GM18508 (cell line): ENCODE data around the gene ANGPTL2.
"Not testable (repeated sequence)": the region's sequence is repeated elsewhere in the genome, so short reads cannot be mapped to it uniquely, and the experiment has no call there.

ENCODE experiments used
- ATAC-seq: cut with Tn5 transposase; IDR thresholded peaks from one replicate; pipeline ENCODE4 v1.9.1; 2021; ENCODE audit warnings: moderate number of reproducible peaks; ENCODE audit not compliant: insufficient read depth, unreplicated experiment

ANGPTL2 gene

GRCh38 chr9:127155314-127155960 lies 33.0 kb upstream of the ANGPTL2 start:
- ATAC-seq = no peak

GRCh38 chr9:127154390-127155191 lies 32.2 kb upstream of the ANGPTL2 start:
- no peak for ATAC-seq

GRCh38 chr9:127154003-127154389 lies 31.6 kb upstream of the ANGPTL2 start:
- no peak for ATAC-seq

GRCh38 chr9:127153501-127153900 lies 31.1 kb upstream of the ANGPTL2 start:
- no peak for ATAC-seq

GRCh38 chr9:127149463-127150390 lies 27.3 kb upstream of the ANGPTL2 start:
- no peak for ATAC-seq

GRCh38 chr9:127149010-127149409 lies 26.6 kb upstream of the ANGPTL2 start:
- ATAC-seq = no peak

- ATAC-seq = no peak
Observed at GRCh38 chr9:127148014-127148413, 25.6 kb upstream of the ANGPTL2 start.

- no peak for ATAC-seq
Observed at GRCh38 chr9:127147251-127147650, 24.8 kb upstream of the ANGPTL2 start.

GRCh38 chr9:127146841-127147240 lies 24.4 kb upstream of the ANGPTL2 start:
- ATAC-seq = not testable (repeated sequence)

- ATAC-seq = no peak
Observed at GRCh38 chr9:127144670-127145445, 22.4 kb upstream of the ANGPTL2 start.

GRCh38 chr9:127143920-127144465 lies 21.6 kb upstream of the ANGPTL2 start:
- no peak for ATAC-seq

GRCh38 chr9:127142931-127143464 lies 20.6 kb upstream of the ANGPTL2 start:
- ATAC-seq = no peak

- no peak for ATAC-seq
Observed at GRCh38 chr9:127142291-127142690, 19.9 kb upstream of the ANGPTL2 start.

- ATAC-seq = no peak
Observed at GRCh38 chr9:127140842-127141675, 18.6 kb upstream of the ANGPTL2 start.

- ATAC-seq = no peak
Observed at GRCh38 chr9:127140181-127140580, 17.7 kb upstream of the ANGPTL2 start.

GRCh38 chr9:127139775-127140174 lies 17.3 kb upstream of the ANGPTL2 start:
- no peak for ATAC-seq

- no peak for ATAC-seq
Observed at GRCh38 chr9:127139071-127139731, 16.8 kb upstream of the ANGPTL2 start.

- no peak for ATAC-seq
Observed at GRCh38 chr9:127138444-127138843, 16.0 kb upstream of the ANGPTL2 start.
